Measurements from ENCODE around the gene LHB. TPM values are rescaled to one million over a fixed set of nuclear protein-coding genes. Genes with fewer than 3 reads are reported as not detected.
"Not testable (repeated sequence)": the region's sequence is repeated elsewhere in the genome, so short reads cannot be mapped to it uniquely, and the experiment has no call there.

The LHB gene
- 1.8 TPM in 1 of 2 replicates, not detected in the other for total RNA-seq (2014; rRNA removed; shearing (Covaris generic))

DNA sequence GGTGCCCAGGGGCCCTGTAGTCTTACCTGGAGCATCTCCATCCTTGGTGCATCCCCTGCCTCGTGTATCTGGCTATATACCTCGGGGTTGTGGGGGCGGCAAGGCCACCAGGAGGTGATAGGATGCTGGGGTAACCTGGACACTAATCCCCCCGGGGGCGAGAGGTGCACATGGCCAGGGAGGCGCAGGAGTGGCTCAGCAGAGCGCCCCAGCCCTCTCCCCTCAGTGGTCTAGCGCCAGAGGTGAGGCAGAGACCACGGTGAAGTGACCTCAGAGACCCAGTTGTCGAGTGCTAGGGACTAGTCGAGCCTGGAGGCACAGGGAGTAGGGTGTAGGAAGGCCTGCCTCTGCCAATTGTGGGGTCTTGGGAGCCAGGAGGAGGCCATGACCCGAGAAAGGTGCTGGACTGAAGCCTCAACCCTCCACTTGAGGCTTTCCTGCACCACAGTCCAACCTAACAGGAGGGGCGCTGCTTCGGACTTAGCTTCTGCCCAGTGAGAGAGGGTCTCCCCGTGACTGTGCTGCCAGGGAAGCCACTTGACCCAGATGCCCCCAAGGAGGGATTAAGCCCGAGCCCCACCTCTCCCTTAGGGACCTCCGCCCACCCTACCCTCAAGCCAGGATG, at the start of gene LHB:
LHB (minus strand) TSS at position 51 of the 625 bp plus-strand sequence; CDS start at position 41, 10 bp downstream.
- DNase-seq (ENCODE audit: low read depth), result no peak

DNA sequence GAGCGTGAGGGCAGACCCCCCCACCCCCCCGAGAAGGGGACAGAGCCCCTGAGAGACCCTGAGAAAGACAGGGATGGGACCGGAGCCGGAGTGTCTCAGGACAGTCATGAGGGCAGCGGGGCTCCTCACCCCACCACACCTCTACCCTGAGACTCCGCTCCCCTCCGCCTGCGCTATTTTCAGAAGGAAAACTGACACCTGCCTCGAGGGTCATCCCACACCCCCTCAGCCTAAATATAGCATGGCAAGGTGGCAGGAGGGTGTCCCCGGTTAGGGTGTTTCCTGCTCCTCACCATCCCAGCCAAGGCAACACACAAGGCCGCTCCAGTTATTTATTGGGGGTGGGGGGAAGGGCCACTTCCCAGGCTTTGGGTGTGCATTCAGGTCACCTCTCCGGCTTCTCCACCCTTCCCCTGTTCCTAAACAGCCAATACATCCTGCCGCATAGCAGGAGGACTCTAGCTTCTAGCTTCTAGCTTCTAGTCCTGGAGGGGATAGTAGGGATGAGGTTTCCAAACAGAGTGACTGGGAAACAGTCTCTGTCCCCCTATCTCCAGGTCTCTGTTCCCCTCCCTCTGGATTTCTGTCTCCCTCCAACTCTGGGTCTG, 49.1 kb upstream of the LHB start:
- no peak for DNase-seq (ENCODE audit: low read depth)

DNA sequence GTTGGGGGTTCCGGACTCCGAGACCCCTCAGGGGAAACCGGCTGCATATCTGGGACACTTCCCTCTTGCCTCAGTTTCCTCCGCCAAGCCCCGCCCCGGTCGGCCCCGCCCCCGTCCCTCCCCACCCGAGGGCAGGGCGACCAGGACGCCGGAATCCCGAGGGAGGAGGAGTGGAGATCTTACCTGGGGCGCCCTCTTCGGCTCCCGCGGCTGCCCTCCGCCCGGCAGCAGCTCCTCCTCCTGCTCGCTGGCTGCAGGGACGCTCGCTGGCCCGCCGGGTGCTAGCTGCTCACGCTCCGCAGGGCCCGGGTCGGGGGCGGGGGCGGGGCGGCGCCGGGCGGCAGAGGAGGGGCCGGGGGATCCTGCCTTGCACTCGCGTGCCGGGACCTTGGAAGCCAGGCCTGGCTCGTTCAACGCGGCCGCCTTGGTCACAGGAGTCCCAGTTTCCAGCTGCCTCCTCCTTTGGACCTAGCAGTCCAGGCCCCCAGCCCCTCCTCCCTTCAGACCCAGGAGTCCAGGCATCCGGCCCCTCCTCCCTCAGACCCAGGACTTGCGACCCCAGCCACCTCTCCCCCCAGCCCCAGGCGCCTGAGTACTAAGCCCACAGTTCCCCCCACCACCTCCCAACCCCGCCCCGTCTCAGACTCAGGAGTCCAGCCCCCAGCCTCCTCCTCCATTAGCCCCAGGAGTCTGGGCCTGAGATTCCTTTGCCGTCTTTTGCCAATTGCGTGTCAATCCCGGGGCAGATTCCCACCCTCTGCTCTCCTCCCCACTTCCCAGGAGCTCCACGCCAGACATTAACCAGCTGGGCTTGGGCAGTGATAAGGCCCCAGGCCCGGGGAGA, 48.1 kb upstream of the LHB start, which contains the start of gene NTF4:
NTF4 (minus strand) TSS at position 51 of the 844 bp plus-strand sequence. CDS start 2,821 bp downstream, outside the sequence.
- DNase-seq (ENCODE audit: low read depth), result no peak

DNA sequence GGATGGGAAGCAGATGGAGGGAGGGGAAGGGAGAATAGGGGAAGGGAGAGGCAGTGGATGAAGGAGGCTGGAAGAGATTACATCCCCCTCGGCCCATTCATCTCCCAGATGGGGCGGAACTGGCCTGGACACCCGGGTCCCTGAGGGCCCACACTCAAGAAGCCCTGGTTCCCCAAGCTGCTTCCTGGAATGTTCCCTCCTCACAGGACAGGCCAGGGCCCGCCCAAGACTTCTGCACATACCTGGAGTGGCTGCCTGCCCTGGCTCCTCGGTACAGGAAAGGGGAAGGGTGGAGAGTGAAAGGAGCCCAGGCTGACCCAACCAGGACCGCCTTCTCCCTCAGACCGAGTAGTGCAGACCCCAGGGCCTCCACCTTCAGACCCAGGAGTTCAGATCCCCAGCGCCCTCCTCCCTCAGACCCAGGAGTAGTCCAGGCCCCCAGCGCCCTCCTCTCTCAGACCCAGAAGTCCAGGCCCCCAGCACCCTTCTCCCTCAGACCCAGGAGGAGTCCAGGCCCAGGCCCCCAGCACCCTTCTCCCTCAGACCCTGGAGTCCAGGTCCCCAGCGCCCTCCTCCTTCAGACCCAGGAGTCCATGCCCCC, 47.2 kb upstream of the LHB start:
- DNase-seq (ENCODE audit: low read depth), result no peak

DNA sequence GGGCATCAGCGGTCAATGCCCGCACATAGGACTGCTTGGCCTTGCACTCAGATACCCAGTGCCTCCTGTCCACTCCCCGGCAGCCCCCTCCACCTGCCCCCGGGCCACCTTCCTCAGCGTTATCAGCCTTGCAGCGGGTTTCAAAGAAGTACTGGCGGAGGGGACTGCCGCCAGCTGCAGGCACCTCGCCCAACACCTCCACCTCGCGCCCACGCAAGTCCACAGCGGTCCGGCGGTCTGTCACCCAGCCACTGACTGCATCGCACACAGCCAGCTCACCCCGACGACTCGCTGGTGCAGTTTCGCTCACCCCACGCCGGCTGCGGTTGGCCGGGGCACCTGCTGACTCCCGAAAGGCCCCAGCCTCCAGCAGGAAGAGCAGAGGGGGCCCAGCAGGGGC, 44.6 kb upstream of the LHB start:
- no peak for DNase-seq (ENCODE audit: low read depth)

DNA sequence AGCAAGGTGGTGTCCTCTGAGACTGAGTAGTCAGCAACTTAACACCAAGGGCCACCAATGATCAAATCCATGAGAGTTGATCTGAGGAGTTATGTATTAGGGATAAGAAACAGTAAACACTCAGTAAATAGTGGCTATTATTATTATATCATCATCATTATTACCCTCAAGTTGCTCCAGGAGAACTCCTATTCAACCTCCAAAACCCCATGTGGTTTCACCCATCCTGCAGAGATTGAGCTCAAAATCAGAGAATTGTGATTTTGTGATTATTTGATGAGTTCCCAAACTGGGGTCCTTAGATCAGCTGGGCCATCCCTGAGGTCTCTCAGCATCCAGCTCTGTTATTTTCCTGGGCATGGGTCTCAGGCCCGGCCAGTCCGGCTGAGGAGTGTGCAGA, 44.1 kb upstream of the LHB start:
- no peak for DNase-seq (ENCODE audit: low read depth)

DNA sequence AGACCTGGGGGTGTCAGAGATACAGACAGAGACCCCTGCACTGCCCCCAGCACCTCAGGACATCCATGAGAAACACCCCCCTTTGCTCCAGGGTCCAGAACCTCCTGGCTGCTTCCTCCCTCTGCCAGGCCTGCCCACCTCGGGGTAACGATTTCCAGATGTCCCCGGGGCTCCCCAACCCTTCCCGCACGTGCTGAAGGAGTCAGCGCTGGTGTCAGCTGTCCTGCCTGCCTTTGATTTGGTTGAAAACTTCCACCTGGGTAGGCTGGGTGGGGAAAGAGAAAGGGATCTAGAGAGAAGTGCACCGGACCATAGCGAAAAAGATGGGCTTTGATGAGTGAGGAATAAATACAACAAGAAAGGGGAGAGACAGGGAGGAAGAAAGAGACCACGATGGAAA, 42.2 kb upstream of the LHB start:
- DNase-seq (ENCODE audit: low read depth), result no peak

DNA sequence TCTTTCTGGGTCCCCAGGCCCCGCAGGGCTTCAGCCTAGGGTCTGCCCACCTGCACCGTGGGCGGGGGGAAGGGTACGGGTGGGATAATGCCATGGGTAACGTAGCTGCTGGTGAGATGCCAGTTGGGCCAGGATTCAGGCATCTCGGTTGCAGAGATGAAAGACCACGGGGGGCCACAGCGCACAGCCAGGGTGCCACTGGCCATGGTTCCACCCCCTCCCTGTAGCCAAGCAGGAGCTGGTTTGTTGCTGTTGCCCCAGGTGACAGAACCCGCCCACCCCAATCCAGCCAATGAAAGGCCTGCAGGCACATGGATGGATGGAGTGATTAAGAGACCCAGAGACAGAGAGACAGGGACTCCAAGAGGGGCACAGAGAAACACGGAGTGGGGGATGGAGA, 41.7 kb upstream of the LHB start:
- peak; percentile 40 for DNase-seq (ENCODE audit: low read depth)

DNA sequence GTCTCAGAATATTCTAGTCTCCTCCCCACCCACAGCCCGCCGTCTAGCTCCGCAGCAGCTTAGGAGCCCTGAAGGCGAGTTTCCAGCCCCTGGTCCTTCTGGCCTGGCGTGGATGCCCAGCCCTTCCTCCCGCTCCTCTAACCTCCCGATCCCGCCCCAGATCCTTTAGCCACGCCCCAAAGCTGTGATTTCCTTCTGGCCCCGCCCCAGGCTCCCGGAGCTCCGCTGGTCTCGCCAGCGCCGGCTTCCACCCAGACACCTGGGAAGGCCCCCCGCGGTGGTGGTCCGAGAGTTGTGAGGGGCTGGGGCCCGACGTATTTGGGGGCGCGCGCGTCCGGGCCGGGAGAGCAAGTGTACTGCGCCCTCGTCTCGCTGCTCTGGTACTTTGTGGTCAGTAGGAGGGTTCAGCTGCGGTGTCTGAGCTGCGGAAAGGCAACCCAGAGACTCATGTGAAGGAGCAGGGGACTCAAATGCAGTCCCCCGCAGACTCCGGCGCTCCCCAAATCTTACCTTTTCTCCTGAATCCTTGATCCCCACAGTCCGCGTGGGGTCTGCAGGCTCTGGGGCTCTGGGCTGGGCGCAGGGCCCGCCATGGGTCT, 40.8 kb upstream of the LHB start, which contains the start of gene CGB7:
CGB7 (minus strand) TSS at position 114 of the 599 bp plus-strand sequence. CDS start 2,374 bp downstream, outside the sequence.
- peak; percentile 82 for DNase-seq (ENCODE audit: low read depth)

DNA sequence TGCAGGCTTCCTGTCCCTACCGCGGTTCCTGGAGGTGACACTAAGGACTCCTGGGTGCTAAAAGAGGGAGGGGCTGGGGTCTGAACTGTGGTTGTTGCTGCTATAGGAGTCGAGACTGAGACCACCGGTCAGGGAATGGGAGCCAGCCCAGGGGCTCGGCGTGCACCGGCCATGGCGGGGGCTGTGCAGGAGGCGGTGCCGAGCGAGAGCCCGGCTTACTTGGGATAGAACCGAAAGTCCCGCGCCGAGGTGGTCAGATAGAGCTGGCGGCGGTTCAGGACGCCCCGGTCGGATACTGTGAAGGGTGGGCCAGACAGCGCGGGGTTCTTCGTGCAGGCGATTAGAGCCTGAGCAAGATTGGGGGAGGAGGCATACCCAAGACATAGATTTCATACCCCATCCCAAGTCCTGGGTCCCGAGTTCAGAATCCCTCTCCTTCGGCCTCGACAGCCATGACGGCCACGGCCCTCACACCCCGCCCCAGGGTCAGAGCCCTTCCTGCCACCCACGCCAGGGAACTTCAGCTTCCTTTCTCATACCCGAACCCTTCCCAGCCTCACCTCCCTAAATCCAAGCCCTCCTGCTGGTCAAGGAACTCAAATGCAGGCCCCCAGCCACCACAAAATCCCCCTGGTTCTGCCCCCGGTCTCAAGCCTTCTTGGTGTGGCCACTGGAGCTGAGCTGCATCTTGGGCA, 40.2 kb upstream of the LHB start:
- DNase-seq (ENCODE audit: low read depth), result not testable (repeated sequence)

DNA sequence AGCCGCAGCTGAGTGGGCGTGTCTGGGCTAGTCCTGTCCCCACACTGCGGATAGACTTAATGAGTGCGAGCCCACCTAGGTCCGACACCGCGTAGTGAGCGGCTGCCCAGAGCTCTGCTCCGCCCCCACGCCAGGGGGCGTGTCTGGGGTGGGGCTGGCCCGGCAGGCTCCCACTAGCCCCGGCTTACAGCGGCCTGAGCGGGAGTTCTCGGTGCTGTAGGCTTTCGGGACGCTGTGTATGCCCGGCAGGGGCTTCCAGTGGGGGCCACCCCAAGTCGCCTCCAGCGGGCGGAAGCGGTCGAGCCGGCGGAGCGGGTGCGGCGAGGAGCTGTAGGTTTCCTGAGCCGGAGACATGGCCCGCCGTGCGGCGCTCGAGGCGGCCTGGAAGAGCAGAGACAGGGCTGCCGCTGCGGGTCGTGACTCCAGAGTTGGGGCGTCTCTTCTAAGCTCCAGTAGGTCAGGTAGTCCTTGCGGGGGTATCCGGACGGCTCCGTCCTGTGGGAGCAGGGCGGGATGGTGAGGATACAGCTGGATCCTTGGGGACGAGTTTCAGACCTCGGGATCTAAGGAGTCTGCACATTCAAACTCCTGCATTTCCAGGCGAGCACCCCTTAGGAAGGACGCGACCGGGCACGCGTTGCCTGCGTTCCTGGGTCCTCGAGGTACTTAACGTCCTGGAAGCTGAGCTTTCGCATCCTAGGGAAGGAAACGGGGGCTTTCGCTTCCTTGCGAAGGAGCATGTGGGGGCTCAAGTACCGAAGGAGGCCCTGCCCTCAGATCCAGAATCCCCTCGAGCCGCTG, 39.4 kb upstream of the LHB start:
- DNase-seq (ENCODE audit: low read depth), result peak; percentile 63

DNA sequence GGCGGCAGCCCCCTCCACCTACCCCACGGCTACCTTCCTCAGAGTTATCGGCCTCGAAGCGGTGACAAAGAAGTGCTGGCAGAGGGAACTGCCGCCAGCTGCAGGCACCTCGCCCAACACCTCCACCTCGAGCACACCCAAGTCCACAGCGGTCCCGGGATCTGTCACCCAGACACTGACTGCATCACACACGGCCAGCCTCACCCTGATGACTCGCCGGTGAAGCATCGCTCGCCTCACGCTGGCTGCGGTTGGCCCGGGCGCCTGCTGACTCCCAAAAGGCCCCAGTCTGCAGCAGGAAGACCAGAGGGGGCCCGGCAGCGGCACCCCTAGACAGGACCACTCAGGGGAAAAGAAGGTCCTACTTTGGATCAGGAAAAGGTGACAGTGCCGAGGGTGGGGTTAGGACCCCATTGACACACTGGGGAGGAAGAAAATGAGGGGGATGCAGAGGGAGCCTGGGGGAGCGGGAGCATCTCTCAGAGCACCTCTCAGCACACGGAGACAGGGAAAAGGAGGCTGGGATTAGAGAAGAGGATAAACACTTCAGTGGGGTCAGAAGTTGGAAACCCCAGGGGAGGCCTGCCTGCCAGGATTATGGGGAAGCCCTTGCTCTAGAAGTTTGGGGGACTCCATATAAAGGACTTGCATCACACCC, 33.6 kb upstream of the LHB start:
- DNase-seq (ENCODE audit: low read depth), result peak; percentile 86

DNA sequence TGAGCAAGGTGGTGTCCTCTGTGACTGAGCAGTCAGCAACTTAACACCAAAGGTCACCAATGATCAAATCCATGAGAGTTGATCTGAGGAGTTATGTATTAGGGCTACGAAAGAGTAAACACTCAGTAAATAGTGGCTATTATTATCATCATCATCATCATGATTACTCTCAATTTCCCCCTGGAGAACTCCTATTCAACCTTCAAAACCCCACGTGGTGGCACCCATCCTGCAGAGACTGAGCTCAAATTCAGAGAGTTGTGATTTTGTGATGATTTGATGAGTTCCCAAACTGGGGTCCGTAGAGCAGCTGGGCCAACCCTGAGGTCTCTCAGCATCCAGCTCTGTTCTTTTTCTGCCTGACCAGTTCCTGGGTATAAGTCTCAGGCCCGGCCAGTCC, 32.9 kb upstream of the LHB start:
- DNase-seq (ENCODE audit: low read depth), result not testable (repeated sequence)

DNA sequence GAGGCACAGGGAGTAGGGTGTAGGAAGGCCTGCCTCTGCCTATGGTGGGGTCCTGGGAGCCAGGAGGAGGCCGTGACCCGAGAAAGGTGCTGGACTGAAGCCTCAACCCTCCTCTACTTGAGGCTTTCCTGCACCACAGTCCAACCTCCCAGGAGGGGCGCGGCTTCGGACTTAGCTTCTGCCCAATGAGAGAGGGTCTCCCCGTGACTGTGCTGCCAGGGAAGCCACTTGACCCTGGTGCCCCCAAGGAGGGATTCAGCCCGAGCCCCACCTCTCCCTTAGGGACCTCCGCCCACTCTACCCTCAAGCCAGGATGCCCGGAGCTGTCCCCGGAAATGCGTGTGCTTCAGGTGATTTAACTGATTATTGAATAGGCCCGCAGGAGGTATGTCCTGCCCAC, 32.1 kb upstream of the LHB start, which contains the start of gene CGB8:
CGB8 (minus strand) TSS at position 101 of the 400 bp plus-strand sequence. CDS start 372 bp downstream, outside the sequence.
- DNase-seq (ENCODE audit: low read depth), result not testable (repeated sequence)

DNA sequence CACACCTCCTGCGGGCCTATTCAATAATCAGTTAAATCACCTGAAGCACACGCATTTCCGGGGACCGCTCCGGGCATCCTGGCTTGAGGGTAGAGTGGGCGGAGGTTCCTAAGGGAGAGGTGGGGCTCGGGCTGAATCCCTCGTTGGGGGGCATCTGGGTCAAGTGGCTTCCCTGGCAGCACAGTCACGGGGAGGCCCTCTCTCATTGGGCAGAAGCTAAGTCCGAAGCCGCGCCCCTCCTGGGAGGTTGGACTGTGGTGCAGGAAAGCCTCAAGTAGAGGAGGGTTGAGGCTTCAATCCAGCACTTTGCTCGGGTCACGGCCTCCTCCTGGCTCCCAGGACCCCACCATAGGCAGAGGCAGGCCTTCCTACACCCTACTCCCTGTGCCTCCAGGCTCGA, 26.7 kb upstream of the LHB start, which contains the start of gene CGB5:
CGB5 (plus strand) TSS at position 301 of the 400 bp plus-strand sequence. CDS start 362 bp downstream, outside the sequence.
- not testable (repeated sequence) for DNase-seq (ENCODE audit: low read depth)

DNA sequence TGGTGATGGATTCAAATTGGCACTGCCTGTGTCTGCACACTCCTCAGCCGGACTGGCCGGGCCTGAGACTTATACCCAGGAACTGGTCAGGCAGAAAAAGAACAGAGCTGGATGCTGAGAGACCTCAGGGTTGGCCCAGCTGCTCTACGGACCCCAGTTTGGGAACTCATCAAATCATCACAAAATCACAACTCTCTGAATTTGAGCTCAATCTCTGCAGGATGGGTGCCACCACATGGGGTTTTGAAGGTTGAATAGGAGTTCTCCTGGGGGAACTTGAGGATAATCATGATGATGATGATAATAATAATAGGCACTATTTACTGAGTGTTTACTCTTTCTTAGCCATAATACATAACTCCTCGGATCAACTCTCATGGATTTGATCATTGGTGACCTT, 25.8 kb upstream of the LHB start:
- not testable (repeated sequence) for DNase-seq (ENCODE audit: low read depth)

DNA sequence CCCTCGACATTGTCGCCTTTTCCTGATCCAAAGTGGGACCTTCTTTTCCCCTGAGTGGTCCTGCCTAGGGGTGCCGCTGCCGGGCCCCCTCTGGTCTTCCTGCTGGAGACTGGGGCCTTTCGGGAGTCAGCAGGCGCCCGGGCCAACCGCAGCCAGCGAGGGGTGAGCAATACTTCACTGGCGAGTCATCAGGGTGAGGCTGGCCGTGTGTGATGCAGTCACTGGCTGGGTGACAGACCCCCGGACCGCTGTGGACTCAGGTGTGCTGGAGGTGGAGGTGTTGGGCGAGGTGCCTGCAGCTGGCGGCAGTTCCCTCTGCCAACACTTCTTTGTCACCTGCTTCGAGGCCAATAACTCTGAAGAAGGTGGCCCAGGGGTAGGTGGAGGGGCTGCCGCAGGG, 25.3 kb upstream of the LHB start:
- DNase-seq (ENCODE audit: low read depth), result peak; percentile 74

DNA sequence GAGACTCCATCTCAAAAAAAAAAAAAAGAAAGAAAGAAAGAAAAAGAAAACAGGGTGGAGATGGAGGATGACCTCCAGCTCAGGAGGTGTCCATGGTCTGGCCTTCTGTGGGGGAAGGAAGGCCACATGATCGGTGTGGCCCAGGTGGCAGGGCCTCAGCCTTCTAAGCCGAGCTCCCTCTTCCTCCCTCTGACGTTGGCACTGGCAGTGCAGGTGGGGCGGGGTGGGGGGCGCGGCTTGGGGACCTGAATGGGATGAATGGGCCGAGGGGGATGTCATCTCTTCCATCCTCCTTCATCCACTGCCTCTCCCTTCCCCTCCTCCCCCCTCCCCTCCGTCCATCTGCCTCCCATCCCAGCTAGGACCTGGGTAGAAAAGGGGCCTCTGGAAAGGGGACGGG, 22.8 kb upstream of the LHB start:
- not testable (repeated sequence) for DNase-seq (ENCODE audit: low read depth)

DNA sequence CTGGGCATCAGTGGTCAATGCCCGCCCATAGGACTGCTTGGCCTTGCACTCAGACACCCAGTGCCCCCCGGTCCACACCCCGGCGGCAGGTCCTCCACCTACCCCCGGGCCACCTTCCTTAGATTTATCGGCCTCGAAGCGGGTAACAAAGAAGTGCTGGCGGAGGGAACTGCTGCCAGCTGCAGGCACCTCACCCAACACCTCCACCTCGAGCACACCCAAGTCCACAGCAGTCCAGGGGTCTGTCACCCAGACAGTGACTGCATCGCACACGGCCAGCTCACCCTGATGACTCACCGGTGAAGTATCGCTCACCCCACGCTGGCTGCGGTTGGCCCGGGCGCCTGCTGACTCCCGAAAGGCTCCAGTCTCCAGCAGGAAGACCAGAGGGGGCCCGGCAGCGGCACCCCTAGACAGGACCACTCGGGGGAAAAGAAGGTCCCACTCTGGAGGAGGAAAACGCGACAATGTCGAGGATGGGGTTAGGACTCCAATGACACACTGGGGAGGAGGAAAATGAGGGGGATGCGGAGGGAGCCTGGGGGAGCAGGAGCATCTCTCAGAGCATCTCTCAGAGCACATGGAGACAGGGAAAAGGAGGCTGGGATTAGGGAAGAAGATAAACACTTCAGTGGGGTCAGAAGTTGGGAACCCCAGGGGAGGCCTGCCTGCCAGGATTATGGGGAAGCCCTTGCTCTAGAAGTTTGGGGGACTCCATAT, 21.8 kb upstream of the LHB start:
- peak; percentile 80 for DNase-seq (ENCODE audit: low read depth)

Data from M059J (cell line).